ENCODE data around the gene BRPF3. TPM values are rescaled to one million over a fixed set of nuclear protein-coding genes. Genes with fewer than 3 reads are reported as not detected.

The BRPF3 gene
- total RNA-seq, 1 experiment from 2014 or later: 43.4 TPM

- Histone ChIP-seq H3K4me1 (ENCODE audit: insufficient read depth, low read length) (peaks cover 12% of the 10 kb centered on the region; the same call in 1 of the 2 replicates), H2BK12ac (ENCODE audit: insufficient read length, low read depth, low read length) (no peak overlapping the region), H3T11ph (ENCODE audit: low read length) (no peak overlapping the region), H3K79me2 (ENCODE audit: insufficient read depth, low read length) (no peaks in the 10 kb centered on the region), H2BK120ac (ENCODE audit: low read depth, low read length, poor library complexity, severe bottlenecking) (no peak overlapping the region), H4K91ac (ENCODE audit: insufficient read length, low read depth, low read length) (no peak overlapping the region), H2BK5ac (ENCODE audit: insufficient read length, low read length) (no peak overlapping the region), H3K27me3 (ENCODE audit: insufficient read depth, low read length) (no peaks in the 10 kb centered on the region), H3K9ac (ENCODE audit: extremely low read depth, insufficient read length, low read length) (no peak overlapping the region), H3K79me1 (ENCODE audit: insufficient read depth, low read depth, low read length, poor library complexity, severe bottlenecking) (no peaks in the 10 kb centered on the region), H2BK20ac (ENCODE audit: low read depth, low read length, poor library complexity, severe bottlenecking) (no peak overlapping the region), H3K56ac (ENCODE audit: insufficient read length, low read depth, low read length) (no peak overlapping the region), H4K5ac (ENCODE audit: insufficient read length, low read depth, low read length) (no peak overlapping the region), H4K20me1 (ENCODE audit: control insufficient read depth, insufficient read depth, insufficient read length) (no peaks in the 10 kb centered on the region), H2BK15ac (ENCODE audit: low read depth, low read length) (no peak overlapping the region), H3K4me2 (ENCODE audit: insufficient read depth, insufficient read length, low read length) (no peak overlapping the region), H3K23ac (ENCODE audit: insufficient read length, low read depth, low read length) (no peak overlapping the region), H3K23me2 (ENCODE audit: insufficient read length, low read depth, low read length, poor library complexity, severe bottlenecking) (no peaks in the 10 kb centered on the region), H2AFZ (ENCODE audit: low read length) (no peak overlapping the region), H3K4ac (ENCODE audit: low read depth, low read length) (no peak overlapping the region), H3K18ac (ENCODE audit: insufficient read length, low read depth, low read length) (no peak overlapping the region), H4K8ac (replicated peaks; ENCODE audit: insufficient read length, low read depth, low read length) (no peak overlapping the region), H3K14ac (ENCODE audit: insufficient read depth, low read length) (no peak overlapping the region), H2AK5ac (ENCODE audit: insufficient read length, low read length) (no peak overlapping the region), H3K27ac (ENCODE audit: insufficient read length, low read depth, low read length) (no peak overlapping the region), H3K9me3 (ENCODE audit: control insufficient read depth, low read depth, low read length) (no peaks in the 10 kb centered on the region)
- no CpG with 5 or more reads among the region's 5 CpGs for WGBS (ENCODE audit: extremely low coverage, insufficient read length, low lambda C conversion rate)
- Mint-ChIP-seq H3K9me3 (no peaks in the 10 kb centered on the region), H3K27me3 (ENCODE audit: low read depth) (no peaks in the 10 kb centered on the region; the same call in 1 of the 2 replicates), H3K27ac (peak overlapping the region in 1 of 3 experiments; percentile 27; a peak in 2 of 7 replicates), H3K36me3 (ENCODE audit: insufficient read depth in 1 of 3, low read depth in 3 of 3) (no peaks in the 10 kb centered on the region; a peak in 1 of 7 replicates), H3K4me1 (peaks cover 41 to 54% of the 10 kb centered on the region in 2 experiments), H3K4me3 (no peak overlapping the region)
- no peak for DNase-seq
- TF ChIP-seq CTCF (conservative IDR thresholded peaks at IDR 0.05): no peak
Measured at GRCh38 chr6:36242161-36242560, 45.6 kb downstream of the BRPF3 start.

Data from H9 (cell line).